Measurements from ENCODE around the gene ZC2HC1B. TPM values are rescaled to one million over a fixed set of nuclear protein-coding genes. Genes with fewer than 3 reads are reported as not detected.
"Not testable (repeated sequence)": the region's sequence is repeated elsewhere in the genome, so short reads cannot be mapped to it uniquely, and the experiment has no call there.

The ZC2HC1B gene
- total RNA-seq, 1 donor from 2014 or later = not detected

DNA sequence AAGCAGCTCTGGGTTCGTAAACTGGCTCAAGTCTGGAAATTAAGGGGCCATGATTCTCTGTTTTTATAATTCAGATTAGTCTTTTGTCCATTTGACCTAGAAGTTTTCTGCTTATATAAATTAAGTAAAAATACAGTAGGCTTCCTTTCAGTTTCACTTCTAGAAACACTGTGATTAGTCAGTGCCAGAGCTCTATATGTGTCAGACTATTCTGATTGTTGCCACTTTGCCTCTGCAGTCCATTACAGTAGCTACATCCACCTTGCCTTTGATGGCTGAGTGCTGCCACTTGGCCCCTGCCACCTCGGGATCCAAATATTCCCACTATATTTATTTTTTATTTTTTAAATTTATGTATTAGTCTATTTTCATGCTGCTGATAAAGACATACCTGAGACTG lies 7.9 kb downstream of the ZC2HC1B start:
- H3K4me3 ChIP-seq = no peak overlapping the region
- DNase-seq = no peak
- H3K27ac ChIP-seq = no peak overlapping the region
- no peaks in the 10 kb centered on the region for H3K36me3 ChIP-seq
- TF ChIP-seq, protein P1, sequence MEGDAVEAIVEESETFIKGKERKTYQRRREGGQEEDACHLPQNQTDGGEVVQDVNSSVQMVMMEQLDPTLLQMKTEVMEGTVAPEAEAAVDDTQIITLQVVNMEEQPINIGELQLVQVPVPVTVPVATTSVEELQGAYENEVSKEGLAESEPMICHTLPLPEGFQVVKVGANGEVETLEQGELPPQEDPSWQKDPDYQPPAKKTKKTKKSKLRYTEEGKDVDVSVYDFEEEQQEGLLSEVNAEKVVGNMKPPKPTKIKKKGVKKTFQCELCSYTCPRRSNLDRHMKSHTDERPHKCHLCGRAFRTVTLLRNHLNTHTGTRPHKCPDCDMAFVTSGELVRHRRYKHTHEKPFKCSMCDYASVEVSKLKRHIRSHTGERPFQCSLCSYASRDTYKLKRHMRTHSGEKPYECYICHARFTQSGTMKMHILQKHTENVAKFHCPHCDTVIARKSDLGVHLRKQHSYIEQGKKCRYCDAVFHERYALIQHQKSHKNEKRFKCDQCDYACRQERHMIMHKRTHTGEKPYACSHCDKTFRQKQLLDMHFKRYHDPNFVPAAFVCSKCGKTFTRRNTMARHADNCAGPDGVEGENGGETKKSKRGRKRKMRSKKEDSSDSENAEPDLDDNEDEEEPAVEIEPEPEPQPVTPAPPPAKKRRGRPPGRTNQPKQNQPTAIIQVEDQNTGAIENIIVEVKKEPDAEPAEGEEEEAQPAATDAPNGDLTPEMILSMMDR (IDR thresholded peaks at IDR 0.05) = no peak
- H3K27me3 ChIP-seq (ENCODE audit: low read depth) = no peaks in the 10 kb centered on the region
- no peaks in the 10 kb centered on the region for H3K4me1 ChIP-seq
- intact Hi-C loops (cut with DNase I) = no loop called here
- ATAC-seq = no peak
- no peaks in the 10 kb centered on the region for H3K9me3 ChIP-seq

DNA sequence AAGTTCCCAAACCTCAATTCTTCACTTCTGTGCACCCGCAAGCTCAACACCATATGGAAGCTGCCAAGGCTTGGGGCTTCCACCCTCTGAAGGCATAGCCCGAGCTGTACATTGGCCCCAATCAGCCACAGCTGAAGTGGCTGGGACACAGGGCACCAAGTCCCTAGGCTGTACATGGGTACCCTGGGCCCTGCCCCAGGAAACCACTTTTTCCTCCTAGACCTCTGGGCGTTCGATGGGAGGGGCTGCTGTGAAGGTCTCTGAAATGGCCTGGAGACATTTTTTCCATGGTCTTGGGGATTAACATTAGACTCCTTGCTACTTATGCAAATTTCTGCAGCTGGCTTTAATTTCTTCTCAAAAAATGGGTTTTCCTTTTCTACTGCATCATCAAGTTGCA lies 9.3 kb downstream of the ZC2HC1B start:
- H3K9me3 ChIP-seq; H3K27me3 ChIP-seq (ENCODE audit: low read depth); H3K4me1 ChIP-seq; H3K36me3 ChIP-seq; intact Hi-C loops (cut with DNase I); DNase-seq; H3K27ac ChIP-seq; H3K4me3 ChIP-seq; ATAC-seq: not testable (repeated sequence)

DNA sequence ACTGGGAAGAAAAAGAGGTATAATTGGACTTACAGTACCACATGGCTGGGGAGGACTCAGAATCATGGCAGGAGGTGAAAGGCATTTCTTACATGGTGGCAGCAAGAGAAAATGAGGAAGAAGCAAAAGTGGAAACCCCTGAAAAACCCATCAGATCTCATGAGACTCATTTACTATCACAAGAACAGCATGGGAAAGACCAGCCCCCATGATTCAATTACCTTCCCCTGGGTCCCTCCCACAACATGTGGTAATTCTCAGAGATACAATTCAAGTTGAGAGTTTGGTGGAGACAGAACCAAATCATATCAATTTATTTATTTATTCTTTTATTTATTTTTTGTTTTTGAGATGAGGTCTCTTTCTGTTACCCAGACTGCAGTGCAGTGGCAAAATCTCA lies 10.2 kb downstream of the ZC2HC1B start:
- H3K27me3 ChIP-seq (ENCODE audit: low read depth); ATAC-seq; DNase-seq; H3K4me1 ChIP-seq; H3K4me3 ChIP-seq; H3K36me3 ChIP-seq; intact Hi-C loops (cut with DNase I); H3K27ac ChIP-seq: not testable (repeated sequence)
- peaks cover 18% of the 10 kb centered on the region for H3K9me3 ChIP-seq

DNA sequence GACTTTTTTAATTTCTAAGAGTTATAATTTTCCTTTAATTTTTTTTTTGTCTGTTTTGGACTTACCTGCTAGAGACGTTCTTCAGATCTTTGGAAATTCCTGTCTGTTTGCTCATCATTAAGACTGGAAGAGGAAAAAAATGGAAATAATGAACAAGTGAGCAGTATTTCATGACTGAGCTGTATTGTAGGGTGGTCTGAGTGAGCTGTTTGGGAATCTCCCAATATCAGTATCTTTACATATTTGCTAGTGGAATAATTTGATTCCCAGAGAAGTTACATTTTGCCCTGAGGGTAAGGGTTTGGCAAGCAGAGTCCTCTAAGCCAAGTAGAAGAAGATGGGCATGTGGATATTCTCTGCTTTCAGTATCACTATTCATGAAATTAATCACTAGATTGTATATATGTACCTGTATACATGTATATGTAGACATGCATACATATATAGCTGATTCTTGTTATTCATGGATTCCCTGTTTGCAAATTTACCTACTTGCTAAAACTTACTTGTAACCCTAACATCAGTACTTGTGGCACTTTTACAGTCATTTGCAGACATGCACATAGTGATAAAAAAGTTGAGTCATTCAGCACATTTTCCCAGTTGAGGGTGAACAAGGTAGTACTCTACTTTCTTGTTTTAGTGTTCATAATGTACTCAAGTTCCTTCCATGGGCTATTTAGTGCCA lies 13.5 kb downstream of the ZC2HC1B start:
- Histone ChIP-seq H3K9me3 (peaks cover 18% of the 10 kb centered on the region), H3K4me1 (no peaks in the 10 kb centered on the region), H3K27ac (no peak overlapping the region), H3K36me3 (no peaks in the 10 kb centered on the region), H3K27me3 (ENCODE audit: low read depth) (no peaks in the 10 kb centered on the region), H3K4me3 (no peak overlapping the region)
- TF ChIP-seq, protein P1 (IDR thresholded peaks at IDR 0.05) = no peak
- intact Hi-C loops (cut with DNase I) = no loop called here
- DNase-seq (no peak), ATAC-seq (no peak)

DNA sequence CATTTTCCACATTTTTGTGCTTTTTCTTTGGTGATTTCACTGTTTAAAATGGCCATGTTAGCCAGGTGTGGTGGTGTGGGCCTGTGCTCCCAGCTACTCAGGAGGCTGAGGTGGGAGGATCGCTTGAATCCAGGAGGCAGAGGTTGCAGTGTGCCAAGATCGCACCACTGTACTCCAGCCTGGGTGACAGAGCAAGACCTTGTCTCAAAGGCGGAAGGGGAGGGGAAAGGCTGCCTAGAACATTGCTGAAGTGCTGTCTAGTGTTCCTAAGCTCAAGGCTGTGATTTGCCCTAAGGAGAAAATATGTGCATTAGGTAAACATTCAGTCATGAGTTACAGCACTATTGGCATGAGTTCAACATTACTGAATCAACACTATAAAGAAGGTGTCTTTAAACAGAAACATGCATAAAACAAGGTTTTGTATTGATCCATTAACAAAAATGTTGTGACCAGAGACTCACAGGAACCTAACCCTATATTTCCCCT lies 14.0 kb downstream of the ZC2HC1B start:
- Histone ChIP-seq H3K9me3 (peaks cover 18% of the 10 kb centered on the region), H3K4me1 (no peaks in the 10 kb centered on the region), H3K27ac (no peak overlapping the region), H3K36me3 (no peaks in the 10 kb centered on the region), H3K4me3 (no peak overlapping the region), H3K27me3 (ENCODE audit: low read depth) (no peaks in the 10 kb centered on the region)
- intact Hi-C loops (cut with DNase I) = no loop called here
- TF ChIP-seq, protein P1 (IDR thresholded peaks at IDR 0.05) = no peak
- ATAC-seq = no peak
- no peak for DNase-seq

DNA sequence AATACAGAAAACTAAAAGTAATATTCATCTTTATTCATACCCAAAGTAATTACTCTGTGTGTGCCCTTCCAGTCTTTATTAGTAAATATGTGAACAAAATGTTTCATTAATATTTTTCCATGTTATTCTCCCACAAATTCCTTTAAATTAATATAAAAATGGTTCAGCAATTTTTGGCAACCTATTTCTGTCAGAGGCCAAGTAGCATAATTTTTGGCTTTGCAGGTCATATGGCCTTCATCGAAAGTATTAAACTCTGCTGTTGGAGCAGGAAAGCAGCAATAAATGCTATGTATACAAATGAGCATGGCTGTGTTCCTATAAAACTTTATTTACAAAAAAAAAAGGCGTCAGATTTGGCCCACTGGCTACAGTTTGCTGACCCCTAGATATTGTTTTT lies 16.1 kb downstream of the ZC2HC1B start:
- DNase-seq (no peak), ATAC-seq (no peak)

More for the DNA sequence above, 16.1 kb downstream of the ZC2HC1B start:
- TF ChIP-seq, protein P1 (IDR thresholded peaks at IDR 0.05) = no peak
- no peaks in the 10 kb centered on the region for H3K4me1 ChIP-seq
- H3K4me3 ChIP-seq = no peak overlapping the region
- intact Hi-C loops (cut with DNase I) = no loop called here
- H3K9me3 ChIP-seq = peaks cover 18% of the 10 kb centered on the region
- no peaks in the 10 kb centered on the region for H3K36me3 ChIP-seq
- no peak overlapping the region for H3K27ac ChIP-seq
- no peaks in the 10 kb centered on the region for H3K27me3 ChIP-seq (ENCODE audit: low read depth)
